GM19035 (cell line): ENCODE results near the gene PCDH19.

Source experiments
- ATAC-seq: cut with Tn5 transposase; IDR thresholded peaks from one replicate; pipeline ENCODE4 v1.9.1; 2021; ENCODE audit not compliant: unreplicated experiment

PCDH19 gene

GRCh38 chrX:100299559-100299958, 110.5 kb downstream of the PCDH19 start:
- no peak for ATAC-seq

DNA sequence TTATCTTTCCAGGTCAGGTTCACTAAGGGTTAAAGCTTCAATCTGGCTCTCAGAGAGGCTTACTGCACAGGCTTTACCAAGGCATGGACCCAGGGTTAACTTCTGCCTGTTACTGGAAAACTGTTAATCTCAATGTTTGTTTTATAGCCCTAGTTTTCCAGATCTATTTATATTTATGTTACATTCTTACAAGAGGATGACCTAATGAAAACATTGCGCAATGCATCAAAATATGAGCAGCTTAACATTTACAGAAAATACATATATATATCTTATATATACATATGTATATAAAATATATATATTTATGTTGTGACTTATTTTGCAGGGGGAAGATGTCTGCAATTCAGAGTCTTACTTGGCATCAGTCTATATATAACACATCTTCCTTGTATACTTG, 112.3 kb downstream of the PCDH19 start:
- no peak for ATAC-seq

- ATAC-seq = no peak
Observed at GRCh38 chrX:100296183-100296753, 113.8 kb downstream of the PCDH19 start.

GRCh38 chrX:100294965-100295364, 115.1 kb downstream of the PCDH19 start:
- ATAC-seq = no peak

DNA sequence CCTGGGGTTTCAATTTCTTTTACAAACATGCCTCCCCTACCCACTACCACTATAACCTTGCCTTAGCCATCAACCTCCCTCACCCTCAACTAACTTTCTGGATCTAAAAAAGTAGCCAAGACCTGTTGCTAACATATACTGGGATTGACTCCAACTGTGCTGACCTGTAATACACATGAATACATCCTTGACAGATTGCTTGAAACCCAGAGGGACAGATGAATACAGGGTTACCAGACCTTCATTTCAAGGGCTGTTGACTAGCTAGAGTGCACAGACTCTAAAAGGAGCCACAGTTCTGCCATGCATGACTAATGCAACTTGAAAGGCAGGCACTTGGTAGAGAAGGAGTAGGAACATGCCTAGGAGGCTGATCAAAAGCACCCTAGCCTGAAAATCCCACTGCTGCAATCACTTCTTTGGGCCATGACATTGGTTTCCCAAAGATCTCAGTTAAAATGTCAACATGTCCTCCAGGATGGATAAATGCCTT, 121.0 kb downstream of the PCDH19 start:
- ATAC-seq = no peak

DNA sequence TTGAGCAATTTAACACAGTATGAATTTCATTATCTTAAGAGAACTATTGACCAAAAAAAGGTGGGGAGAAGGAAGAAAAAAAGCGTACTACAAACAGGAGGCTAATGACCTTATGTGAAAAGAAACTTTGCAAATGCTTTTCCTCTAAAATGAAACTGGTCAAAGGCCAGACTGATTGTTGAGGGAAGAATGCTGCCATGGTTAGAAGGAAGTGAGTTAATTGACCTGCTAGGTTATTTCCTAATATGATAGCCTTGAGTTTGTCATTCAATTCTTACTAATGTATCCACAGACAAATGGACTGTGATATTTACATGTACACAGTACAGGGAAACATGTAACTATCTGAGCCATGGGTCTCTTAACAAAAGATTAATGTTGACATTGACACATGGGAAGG, 132.8 kb downstream of the PCDH19 start:
- no peak for ATAC-seq

GRCh38 chrX:100274916-100275315, 135.2 kb downstream of the PCDH19 start:
- no peak for ATAC-seq

GRCh38 chrX:100265179-100265578, 144.9 kb downstream of the PCDH19 start:
- no peak for ATAC-seq

- ATAC-seq = peak; percentile 83
Observed at GRCh38 chrX:100264200-100264599, 145.9 kb downstream of the PCDH19 start.

DNA sequence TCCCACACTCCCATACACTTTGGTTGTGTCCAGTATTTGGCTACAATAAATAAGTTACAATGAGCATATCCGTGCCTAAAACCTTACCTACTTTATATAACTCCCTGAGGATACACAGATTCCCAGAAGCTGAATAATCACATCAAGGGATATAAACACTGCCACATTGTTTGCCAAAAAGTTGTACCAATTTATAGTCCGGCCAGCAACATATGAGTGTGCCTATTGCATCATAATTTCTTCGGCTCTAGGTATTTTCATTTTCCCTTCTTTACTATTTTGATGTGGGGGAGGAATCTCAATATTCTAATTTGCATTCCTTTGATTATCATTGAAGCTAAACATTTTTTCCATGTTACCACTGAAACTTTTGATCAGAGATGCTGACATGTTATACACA, 146.4 kb downstream of the PCDH19 start:
- ATAC-seq = no peak

- ATAC-seq = no peak
Observed at GRCh38 chrX:100248885-100249493, 161.1 kb downstream of the PCDH19 start.

DNA sequence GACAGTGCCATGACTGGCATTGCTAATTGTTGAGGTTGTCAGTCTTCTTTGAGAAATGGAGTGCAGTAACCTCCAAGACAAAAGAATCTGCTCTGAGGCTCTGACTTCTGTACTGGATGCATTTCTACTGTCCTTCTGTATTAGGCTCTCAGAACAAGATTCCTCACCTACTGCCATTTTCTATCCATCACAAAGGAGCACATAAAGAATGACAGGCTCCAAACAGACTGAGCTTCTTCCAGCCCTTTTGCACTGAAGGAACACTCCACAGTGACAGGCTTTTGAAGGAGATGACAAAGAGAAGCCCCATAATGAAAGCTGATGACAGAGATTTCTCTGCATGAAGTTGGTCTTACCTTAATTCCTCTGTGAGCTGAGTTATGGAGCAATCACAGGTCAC, 162.2 kb downstream of the PCDH19 start:
- no peak for ATAC-seq

DNA sequence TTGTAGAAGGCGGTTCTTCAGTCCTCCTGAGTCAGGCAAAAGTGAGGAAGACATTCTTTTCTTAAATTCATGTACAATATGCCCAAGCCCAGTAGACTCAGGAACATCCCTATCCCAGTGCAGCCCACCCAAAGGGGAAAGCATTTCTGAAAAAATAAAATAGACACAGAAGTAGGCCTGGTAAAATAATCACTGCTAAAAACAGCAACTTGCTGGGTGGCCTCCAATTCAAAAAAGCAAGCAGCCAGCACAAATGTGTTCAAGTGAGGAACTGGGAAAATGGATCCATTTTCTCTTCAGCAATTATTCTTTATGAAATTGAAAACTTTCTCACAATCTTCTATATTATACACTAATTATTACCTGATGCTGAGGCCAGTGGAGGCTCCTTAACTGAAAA, 165.4 kb downstream of the PCDH19 start:
- ATAC-seq = no peak
